Testis (tissue), 2 donors: ENCODE results near the gene RNF149.
A peak's percentile ranks its signal among the peaks of the same experiment; 100 is the strongest.

Source experiments
- POLR2A ChIP-seq: fragments of 450-650 bp; IDR thresholded peaks from one replicate; pipeline ENCODE4 v1.6.1; 2017; ENCODE audit warnings: antibody characterized with exemption, mild to moderate bottlenecking, moderate library complexity
- TF ChIP-seq, protein P1 (sequence below), 3 experiments: fragments of 450-650 bp in 2 of 3; fragments of 200-600 bp in 1 of 3; sonication (generic) in 1 of 3; IDR thresholded peaks; one replicate each; pipeline ENCODE4 v1.5.1; 2016 to 2019; ENCODE audit warnings: antibody characterized with exemption in 3 of 3, mild to moderate bottlenecking in 2 of 3, moderate library complexity in 1 of 3

DNA sequence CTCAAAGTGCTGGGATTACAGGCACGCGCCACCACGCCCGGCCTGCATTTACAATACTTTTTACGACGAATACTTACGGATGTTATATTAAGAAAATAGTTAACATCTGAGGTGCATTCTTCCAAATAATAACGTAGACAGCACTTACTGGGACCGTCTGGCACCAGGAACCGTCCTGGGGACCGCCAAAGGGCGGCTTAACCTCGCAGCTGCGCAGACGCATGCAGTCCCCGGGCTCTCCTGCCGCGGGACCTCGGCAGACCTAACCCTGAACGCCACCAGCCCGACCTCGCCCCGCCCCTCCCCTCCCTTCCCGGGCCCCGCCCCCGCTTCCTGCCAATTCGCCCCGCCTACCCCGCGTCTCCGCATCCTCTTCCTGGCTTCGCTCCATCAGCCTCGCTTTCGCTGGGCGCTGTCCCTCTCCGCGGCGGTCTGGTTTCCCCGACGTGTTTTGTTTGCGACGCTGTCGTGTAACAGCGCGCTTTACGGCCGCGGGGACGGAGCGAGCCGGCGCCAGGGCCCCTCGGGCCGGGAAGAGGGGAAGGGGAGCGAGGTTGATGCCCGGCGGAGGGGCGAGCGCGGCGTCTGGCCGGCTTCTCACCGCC, 56.0 kb downstream of the RNF149 start, which contains the start of gene CNOT11:
- TF ChIP-seq, protein P1, sequence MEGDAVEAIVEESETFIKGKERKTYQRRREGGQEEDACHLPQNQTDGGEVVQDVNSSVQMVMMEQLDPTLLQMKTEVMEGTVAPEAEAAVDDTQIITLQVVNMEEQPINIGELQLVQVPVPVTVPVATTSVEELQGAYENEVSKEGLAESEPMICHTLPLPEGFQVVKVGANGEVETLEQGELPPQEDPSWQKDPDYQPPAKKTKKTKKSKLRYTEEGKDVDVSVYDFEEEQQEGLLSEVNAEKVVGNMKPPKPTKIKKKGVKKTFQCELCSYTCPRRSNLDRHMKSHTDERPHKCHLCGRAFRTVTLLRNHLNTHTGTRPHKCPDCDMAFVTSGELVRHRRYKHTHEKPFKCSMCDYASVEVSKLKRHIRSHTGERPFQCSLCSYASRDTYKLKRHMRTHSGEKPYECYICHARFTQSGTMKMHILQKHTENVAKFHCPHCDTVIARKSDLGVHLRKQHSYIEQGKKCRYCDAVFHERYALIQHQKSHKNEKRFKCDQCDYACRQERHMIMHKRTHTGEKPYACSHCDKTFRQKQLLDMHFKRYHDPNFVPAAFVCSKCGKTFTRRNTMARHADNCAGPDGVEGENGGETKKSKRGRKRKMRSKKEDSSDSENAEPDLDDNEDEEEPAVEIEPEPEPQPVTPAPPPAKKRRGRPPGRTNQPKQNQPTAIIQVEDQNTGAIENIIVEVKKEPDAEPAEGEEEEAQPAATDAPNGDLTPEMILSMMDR (IDR thresholded peaks at IDR 0.05), result peak in 1 of 3 experiments; percentile 2
- no peak for TF ChIP-seq POLR2A
